CD4-positive, alpha-beta T cell treated with Interferon alpha-2 for 1 hour (primary cell): Measurements from ENCODE around the gene KRT27.
A peak's percentile ranks its signal among the peaks of the same experiment; 100 is the strongest.
"Not testable (repeated sequence)": the region's sequence is repeated elsewhere in the genome, so short reads cannot be mapped to it uniquely, and the experiment has no call there.

Source experiments
- DNase-seq, 2 donors: peaks; one replicate each; pipeline ENCODE4 v3.0.0-alpha.2; 2020 to 2022

KRT27 gene

GRCh38 chr17:40750391-40750790 lies 32.0 kb downstream of the KRT27 start:
- DNase-seq = no peak

- DNase-seq = not testable (repeated sequence)
Observed at GRCh38 chr17:40748666-40749065, 33.7 kb downstream of the KRT27 start.

- no peak for DNase-seq
Observed at GRCh38 chr17:40738553-40738952, 43.8 kb downstream of the KRT27 start.

- no peak for DNase-seq
Observed at GRCh38 chr17:40735016-40735415, 47.3 kb downstream of the KRT27 start.

- DNase-seq = no peak
Observed at GRCh38 chr17:40734018-40734417, 48.3 kb downstream of the KRT27 start.

- no peak for DNase-seq
Observed at GRCh38 chr17:40730970-40731369, 51.4 kb downstream of the KRT27 start.

GRCh38 chr17:40727447-40728231 lies 54.7 kb downstream of the KRT27 start:
- DNase-seq = peak in 1 of 2 donors; percentile 25

GRCh38 chr17:40726919-40727318 lies 55.4 kb downstream of the KRT27 start:
- peak in 1 of 2 donors; percentile 25 for DNase-seq
